ENCODE results near the gene CHPT1. TPM values are rescaled to one million over a fixed set of nuclear protein-coding genes. Genes with fewer than 3 reads are reported as not detected.

CHPT1 gene
- total and polyA plus RNA-seq, 2 of the 13 experiments (the other 11 are each of a cell fraction or from before 2014, with no cell fraction given): 117 to 178 TPM

DNA sequence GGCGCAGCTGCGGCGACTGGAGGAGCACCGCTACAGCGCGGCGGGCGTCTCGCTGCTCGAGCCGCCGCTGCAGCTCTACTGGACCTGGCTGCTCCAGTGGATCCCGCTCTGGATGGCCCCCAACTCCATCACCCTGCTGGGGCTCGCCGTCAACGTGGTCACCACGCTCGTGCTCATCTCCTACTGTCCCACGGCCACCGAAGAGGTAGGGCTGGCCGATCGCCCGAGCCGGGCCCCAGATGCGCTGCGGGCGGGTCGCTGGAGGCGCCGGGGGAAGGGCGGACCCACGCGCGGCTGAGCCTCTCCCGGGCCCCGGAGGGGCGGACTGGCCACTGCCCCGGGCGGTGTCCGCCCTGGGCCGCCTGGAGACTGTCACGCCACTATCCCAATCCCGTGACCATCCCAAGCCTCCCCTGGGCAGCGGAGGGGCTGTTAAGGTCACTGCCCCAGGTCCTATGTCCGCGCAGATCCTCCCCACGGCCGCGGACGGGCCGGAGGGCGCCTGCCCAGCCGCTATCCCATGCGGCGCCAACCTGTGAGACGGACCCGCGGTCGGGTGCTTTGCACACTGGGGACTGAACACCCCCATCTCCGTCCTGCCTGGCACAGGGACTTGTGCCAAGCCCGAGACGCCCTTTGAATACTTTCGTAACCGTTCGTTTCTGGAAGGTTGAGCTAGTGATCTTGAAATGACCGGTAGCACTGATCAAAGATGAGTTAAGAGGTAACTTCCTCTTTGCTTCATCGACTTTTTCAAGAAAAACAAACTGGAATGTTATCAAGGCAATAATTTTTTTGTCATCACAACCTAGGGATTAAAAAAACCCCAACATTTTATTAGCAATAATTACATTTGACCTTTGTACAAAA lies 725 bp downstream of the CHPT1 start (continued):
- TF ChIP-seq, protein P1, sequence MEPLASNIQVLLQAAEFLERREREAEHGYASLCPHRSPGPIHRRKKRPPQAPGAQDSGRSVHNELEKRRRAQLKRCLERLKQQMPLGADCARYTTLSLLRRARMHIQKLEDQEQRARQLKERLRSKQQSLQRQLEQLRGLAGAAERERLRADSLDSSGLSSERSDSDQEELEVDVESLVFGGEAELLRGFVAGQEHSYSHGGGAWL (CRISPR knock-in tag; IDR thresholded peaks at IDR 0.05): no peak
- no peak for TF ChIP-seq ZNF569 (CRISPR knock-in tag; IDR thresholded peaks at IDR 0.05; ENCODE audit: borderline replicate concordance)
- TF ChIP-seq ZFP36L1 (CRISPR knock-in tag; IDR thresholded peaks at IDR 0.05): no peak
- TF ChIP-seq, protein P2, sequence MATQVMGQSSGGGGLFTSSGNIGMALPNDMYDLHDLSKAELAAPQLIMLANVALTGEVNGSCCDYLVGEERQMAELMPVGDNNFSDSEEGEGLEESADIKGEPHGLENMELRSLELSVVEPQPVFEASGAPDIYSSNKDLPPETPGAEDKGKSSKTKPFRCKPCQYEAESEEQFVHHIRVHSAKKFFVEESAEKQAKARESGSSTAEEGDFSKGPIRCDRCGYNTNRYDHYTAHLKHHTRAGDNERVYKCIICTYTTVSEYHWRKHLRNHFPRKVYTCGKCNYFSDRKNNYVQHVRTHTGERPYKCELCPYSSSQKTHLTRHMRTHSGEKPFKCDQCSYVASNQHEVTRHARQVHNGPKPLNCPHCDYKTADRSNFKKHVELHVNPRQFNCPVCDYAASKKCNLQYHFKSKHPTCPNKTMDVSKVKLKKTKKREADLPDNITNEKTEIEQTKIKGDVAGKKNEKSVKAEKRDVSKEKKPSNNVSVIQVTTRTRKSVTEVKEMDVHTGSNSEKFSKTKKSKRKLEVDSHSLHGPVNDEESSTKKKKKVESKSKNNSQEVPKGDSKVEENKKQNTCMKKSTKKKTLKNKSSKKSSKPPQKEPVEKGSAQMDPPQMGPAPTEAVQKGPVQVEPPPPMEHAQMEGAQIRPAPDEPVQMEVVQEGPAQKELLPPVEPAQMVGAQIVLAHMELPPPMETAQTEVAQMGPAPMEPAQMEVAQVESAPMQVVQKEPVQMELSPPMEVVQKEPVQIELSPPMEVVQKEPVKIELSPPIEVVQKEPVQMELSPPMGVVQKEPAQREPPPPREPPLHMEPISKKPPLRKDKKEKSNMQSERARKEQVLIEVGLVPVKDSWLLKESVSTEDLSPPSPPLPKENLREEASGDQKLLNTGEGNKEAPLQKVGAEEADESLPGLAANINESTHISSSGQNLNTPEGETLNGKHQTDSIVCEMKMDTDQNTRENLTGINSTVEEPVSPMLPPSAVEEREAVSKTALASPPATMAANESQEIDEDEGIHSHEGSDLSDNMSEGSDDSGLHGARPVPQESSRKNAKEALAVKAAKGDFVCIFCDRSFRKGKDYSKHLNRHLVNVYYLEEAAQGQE (IDR thresholded peaks at IDR 0.05; ENCODE audit: borderline replicate concordance in 1 of 2, low read depth in 1 of 2, low read length in 2 of 2): no peak
- no peak for TF ChIP-seq MATR3 (CRISPR knock-in tag; IDR thresholded peaks at IDR 0.05)
- TF ChIP-seq MAFF (IDR thresholded peaks at IDR 0.05; ENCODE audit: low read depth, low read length): no peak
- no peak for TF ChIP-seq ZNF605 (CRISPR knock-in tag; IDR thresholded peaks at IDR 0.05)
- TF ChIP-seq, protein P3, sequence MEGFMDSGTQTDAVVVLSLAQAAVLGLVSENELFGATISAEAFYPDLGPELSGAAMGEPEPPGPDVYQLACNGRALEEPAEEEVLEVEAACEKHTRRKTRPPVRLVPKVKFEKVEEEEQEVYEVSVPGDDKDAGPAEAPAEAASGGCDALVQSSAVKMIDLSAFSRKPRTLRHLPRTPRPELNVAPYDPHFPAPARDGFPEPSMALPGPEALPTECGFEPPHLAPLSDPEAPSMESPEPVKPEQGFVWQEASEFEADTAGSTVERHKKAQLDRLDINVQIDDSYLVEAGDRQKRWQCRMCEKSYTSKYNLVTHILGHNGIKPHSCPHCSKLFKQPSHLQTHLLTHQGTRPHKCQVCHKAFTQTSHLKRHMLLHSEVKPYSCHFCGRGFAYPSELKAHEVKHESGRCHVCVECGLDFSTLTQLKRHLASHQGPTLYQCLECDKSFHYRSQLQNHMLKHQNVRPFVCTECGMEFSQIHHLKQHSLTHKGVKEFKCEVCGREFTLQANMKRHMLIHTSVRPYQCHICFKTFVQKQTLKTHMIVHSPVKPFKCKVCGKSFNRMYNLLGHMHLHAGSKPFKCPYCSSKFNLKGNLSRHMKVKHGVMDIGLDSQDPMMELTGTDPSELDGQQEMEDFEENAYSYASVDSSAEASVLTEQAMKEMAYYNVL (CRISPR knock-in tag; IDR thresholded peaks at IDR 0.05; ENCODE audit: borderline replicate concordance): 0 out of 2 replicates have a peak, but pooled peaks have one; percentile 29
- peak; percentile 42; the same call in 1 of the 2 replicates for TF ChIP-seq PHF8 (CRISPR knock-in tag; IDR thresholded peaks at IDR 0.05)
- no peak for TF ChIP-seq SNAPC2 (CRISPR knock-in tag; IDR thresholded peaks at IDR 0.05)
- TF ChIP-seq NR1H2 (CRISPR knock-in tag; IDR thresholded peaks at IDR 0.05; ENCODE audit: borderline replicate concordance, low read depth): no peak
- no peak for TF ChIP-seq SMYD3 (CRISPR knock-in tag; IDR thresholded peaks at IDR 0.05)
- TF ChIP-seq CENPX (CRISPR knock-in tag; IDR thresholded peaks at IDR 0.05): no peak
- no peak for TF ChIP-seq ZNF143 (CRISPR knock-in tag; IDR thresholded peaks at IDR 0.05)
- TF ChIP-seq HHEX (CRISPR knock-in tag; IDR thresholded peaks at IDR 0.05): no peak
- TF ChIP-seq, protein P4, sequence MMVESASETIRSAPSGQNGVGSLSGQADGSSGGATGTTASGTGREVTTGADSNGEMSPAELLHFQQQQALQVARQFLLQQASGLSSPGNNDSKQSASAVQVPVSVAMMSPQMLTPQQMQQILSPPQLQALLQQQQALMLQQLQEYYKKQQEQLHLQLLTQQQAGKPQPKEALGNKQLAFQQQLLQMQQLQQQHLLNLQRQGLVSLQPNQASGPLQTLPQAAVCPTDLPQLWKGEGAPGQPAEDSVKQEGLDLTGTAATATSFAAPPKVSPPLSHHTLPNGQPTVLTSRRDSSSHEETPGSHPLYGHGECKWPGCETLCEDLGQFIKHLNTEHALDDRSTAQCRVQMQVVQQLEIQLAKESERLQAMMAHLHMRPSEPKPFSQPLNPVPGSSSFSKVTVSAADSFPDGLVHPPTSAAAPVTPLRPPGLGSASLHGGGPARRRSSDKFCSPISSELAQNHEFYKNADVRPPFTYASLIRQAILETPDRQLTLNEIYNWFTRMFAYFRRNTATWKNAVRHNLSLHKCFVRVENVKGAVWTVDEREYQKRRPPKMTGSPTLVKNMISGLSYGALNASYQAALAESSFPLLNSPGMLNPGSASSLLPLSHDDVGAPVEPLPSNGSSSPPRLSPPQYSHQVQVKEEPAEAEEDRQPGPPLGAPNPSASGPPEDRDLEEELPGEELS (CRISPR knock-in tag; IDR thresholded peaks at IDR 0.05): 0 out of 2 replicates have a peak, but pooled peaks have one; percentile 33
- TF ChIP-seq ZNF337 (CRISPR knock-in tag; IDR thresholded peaks at IDR 0.05; ENCODE audit: borderline replicate concordance, low read depth): no peak
- no peak; the same call in 1 of the 2 replicates for TF ChIP-seq GABPB1 (CRISPR knock-in tag; IDR thresholded peaks at IDR 0.05)
- no peak; the same call in 1 of the 2 replicates for TF ChIP-seq NRL (CRISPR knock-in tag; IDR thresholded peaks at IDR 0.05; ENCODE audit: borderline replicate concordance)
- no peak for TF ChIP-seq ZNF629 (CRISPR knock-in tag; conservative IDR thresholded peaks at IDR 0.05)
- no peak for TF ChIP-seq ZSCAN9 (CRISPR knock-in tag; IDR thresholded peaks at IDR 0.05; ENCODE audit: borderline replicate concordance)
- TF ChIP-seq SP2 (CRISPR knock-in tag; IDR thresholded peaks at IDR 0.05): no peak; the same call in 1 of the 2 replicates
